ENCODE measurements around the gene KRTAP5-2.

KRTAP5-2 gene

DNA sequence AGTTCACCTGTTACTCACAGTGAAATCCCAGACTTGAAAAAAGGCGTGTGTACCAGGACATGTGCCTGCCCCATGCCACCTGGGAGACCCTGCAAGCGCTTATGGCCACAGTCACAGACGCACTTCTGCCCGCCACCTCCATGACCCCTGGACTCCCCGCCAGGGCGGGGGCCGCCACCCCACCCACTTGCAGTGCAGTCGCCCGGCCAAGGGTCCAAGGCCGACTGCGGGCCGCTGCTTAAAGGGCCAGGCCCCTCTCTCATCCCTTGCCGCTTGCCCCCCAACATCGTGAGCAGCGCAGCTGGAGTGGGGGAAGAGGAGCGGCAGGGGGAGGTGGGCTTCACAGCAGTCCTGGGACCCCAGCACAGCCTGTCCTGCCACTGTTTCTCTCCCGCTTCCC, 36.8 kb downstream of the KRTAP5-2 start:
- H3K9me3 ChIP-seq (ENCODE audit: control insufficient read depth, low read length), result no peaks in the 10 kb centered on the region
- peaks cover 16% of the 10 kb centered on the region for H3K4me1 ChIP-seq (ENCODE audit: control insufficient read depth, insufficient read depth, low read length, poor library complexity, severe bottlenecking)
- H3K27ac ChIP-seq (ENCODE audit: low read depth, low read length, severe bottlenecking), result no peak overlapping the region
- WGBS, 2 experiments (ENCODE audit: insufficient coverage in 2 of 2), result 94 to 98% methylated on average over 10 to 11 of the region's 17 CpGs
- H3K36me3 ChIP-seq (ENCODE audit: control insufficient read depth, insufficient read depth, low read length), result peaks cover 46% of the 10 kb centered on the region
- H3K4me3 ChIP-seq (ENCODE audit: extremely low read depth, insufficient read depth, low read length, poor library complexity, severe bottlenecking), result no peak overlapping the region

- Histone ChIP-seq H3K4me1 (ENCODE audit: control insufficient read depth, insufficient read depth, low read length, poor library complexity, severe bottlenecking) (peaks cover 16% of the 10 kb centered on the region), H3K27ac (ENCODE audit: low read depth, low read length, severe bottlenecking) (no peak overlapping the region), H3K36me3 (ENCODE audit: control insufficient read depth, insufficient read depth, low read length) (peaks cover 46% of the 10 kb centered on the region), H3K4me3 (ENCODE audit: extremely low read depth, insufficient read depth, low read length, poor library complexity, severe bottlenecking) (no peak overlapping the region), H3K9me3 (ENCODE audit: control insufficient read depth, low read length) (no peaks in the 10 kb centered on the region)
- WGBS, 2 experiments (ENCODE audit: insufficient coverage in 2 of 2), result 92 to 93% methylated on average over 5 of the region's 8 CpGs
Observed at GRCh38 chr11:1560649-1561251, 37.3 kb downstream of the KRTAP5-2 start.

DNA sequence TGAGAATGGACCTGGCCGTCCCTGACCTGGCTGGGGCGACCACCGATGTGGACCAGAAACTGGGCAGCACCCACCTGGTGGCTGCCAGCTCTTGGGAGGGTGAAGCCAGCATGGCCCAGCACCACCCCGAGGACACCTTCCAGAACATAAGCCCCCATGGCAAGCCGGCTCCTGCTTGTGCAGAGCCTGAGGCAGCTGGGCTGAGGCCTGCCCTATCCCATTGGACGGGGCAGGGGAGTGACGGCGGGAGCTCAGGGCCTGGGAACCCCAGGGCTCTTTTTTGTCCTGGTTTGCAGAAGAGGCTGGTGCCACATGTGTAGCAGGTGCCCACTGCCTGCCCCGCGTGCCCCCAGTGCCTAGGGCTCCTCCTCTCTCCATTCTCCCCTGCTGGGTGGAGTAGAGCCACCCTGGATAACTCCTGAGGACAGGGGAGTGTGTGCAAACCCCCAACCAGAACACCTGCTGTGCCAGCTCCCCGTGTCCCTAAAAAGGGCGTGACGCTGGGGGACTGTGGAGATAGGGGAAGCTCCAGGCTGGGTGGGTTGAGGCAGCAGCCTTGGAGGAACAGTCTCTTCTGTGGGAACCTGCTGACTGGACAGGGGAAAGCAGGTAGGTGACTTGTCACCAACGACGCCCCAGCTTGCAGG, 38.0 kb downstream of the KRTAP5-2 start:
- H3K4me1 ChIP-seq (ENCODE audit: control insufficient read depth, insufficient read depth, low read length, poor library complexity, severe bottlenecking), result peaks cover 16% of the 10 kb centered on the region
- no peak overlapping the region for H3K27ac ChIP-seq (ENCODE audit: low read depth, low read length, severe bottlenecking)
- H3K4me3 ChIP-seq (ENCODE audit: extremely low read depth, insufficient read depth, low read length, poor library complexity, severe bottlenecking), result no peak overlapping the region
- peaks cover 46% of the 10 kb centered on the region for H3K36me3 ChIP-seq (ENCODE audit: control insufficient read depth, insufficient read depth, low read length)
- 83 to 89% methylated on average over 15 of the region's 15 CpGs for WGBS, 2 experiments (ENCODE audit: insufficient coverage in 2 of 2)
- H3K9me3 ChIP-seq (ENCODE audit: control insufficient read depth, low read length), result no peaks in the 10 kb centered on the region

DNA sequence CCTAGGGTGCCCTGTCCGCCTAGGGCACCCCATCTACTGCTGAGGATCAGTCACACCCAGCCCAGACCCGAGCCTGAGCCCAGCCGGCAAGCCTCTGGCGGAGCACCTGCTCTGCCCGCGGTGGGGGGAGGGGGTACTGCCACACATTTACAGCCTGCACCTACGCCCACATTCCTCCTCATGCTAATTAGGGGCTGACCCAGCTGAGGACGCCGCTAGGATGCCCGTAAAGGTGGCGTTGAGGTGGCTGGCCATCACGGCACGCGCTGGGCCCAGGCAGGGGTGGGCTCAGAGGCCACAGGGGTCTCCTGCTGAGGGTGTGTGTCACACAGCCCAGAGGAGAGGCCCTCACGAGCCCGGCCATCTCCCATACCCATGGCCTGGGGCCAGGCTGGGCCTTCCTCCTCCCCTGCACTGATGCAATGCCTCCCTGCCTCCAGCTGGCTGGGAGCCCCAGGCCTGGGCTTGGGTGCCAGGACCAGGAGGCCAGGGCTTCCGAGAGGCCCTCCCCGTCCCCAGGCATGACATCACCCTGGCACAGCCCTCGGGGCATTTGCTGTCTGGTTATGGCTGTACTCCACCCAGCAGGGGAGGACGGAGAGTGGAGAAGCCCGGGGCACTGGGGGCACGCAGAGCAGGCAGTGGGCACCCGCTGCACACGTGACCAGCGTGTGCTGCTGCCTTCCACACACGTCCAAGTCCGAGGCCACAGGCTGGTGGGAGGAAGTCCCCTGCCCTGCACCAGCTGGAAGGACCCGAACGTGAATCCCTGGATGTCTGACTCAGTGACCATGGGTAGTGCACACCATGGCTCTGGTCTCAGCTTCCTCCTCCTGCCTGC, 38.8 kb downstream of the KRTAP5-2 start:
- WGBS, 2 experiments (ENCODE audit: insufficient coverage in 2 of 2), result 65 to 68% methylated on average over 27 to 29 of the region's 29 CpGs
- H3K4me3 ChIP-seq (ENCODE audit: extremely low read depth, insufficient read depth, low read length, poor library complexity, severe bottlenecking), result no peak overlapping the region
- H3K9me3 ChIP-seq (ENCODE audit: control insufficient read depth, low read length), result no peaks in the 10 kb centered on the region
- peaks cover 46% of the 10 kb centered on the region for H3K36me3 ChIP-seq (ENCODE audit: control insufficient read depth, insufficient read depth, low read length)
- H3K27ac ChIP-seq (ENCODE audit: low read depth, low read length, severe bottlenecking), result no peak overlapping the region
- H3K4me1 ChIP-seq (ENCODE audit: control insufficient read depth, insufficient read depth, low read length, poor library complexity, severe bottlenecking), result peaks cover 11% of the 10 kb centered on the region

DNA sequence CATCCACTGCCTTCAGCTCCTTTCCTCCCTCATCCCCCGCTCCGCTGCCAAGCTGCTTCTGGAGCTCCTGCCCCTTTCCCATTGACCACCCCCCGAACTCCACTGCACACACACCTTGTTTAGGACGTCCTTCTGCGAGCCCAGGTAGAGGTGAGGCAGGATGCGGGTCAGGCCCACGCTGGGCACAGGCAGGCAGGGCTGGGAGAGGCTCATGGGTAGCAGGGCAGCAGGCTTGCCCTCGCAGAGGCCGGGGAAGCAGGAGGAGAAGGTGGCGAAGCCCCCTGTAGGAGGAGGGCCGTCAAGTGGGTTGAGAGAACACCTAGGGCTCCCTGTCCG, 39.4 kb downstream of the KRTAP5-2 start:
- H3K9me3 ChIP-seq (ENCODE audit: control insufficient read depth, low read length), result no peaks in the 10 kb centered on the region
- peaks cover 6% of the 10 kb centered on the region for H3K4me1 ChIP-seq (ENCODE audit: control insufficient read depth, insufficient read depth, low read length, poor library complexity, severe bottlenecking)
- H3K27ac ChIP-seq (ENCODE audit: low read depth, low read length, severe bottlenecking), result no peak overlapping the region
- H3K4me3 ChIP-seq (ENCODE audit: extremely low read depth, insufficient read depth, low read length, poor library complexity, severe bottlenecking), result no peak overlapping the region
- H3K36me3 ChIP-seq (ENCODE audit: control insufficient read depth, insufficient read depth, low read length), result peaks cover 45% of the 10 kb centered on the region
- WGBS, 2 experiments (ENCODE audit: insufficient coverage in 2 of 2), result 68 to 85% methylated on average over 9 to 11 of the region's 12 CpGs

- Histone ChIP-seq H3K9me3 (ENCODE audit: control insufficient read depth, low read length) (no peaks in the 10 kb centered on the region), H3K36me3 (ENCODE audit: control insufficient read depth, insufficient read depth, low read length) (peaks cover 39% of the 10 kb centered on the region), H3K4me3 (ENCODE audit: extremely low read depth, insufficient read depth, low read length, poor library complexity, severe bottlenecking) (no peak overlapping the region), H3K4me1 (ENCODE audit: control insufficient read depth, insufficient read depth, low read length, poor library complexity, severe bottlenecking) (peaks cover 6% of the 10 kb centered on the region), H3K27ac (ENCODE audit: low read depth, low read length, severe bottlenecking) (no peak overlapping the region)
- WGBS, 2 experiments (ENCODE audit: insufficient coverage in 2 of 2), result 71 to 80% methylated on average over 19 to 23 of the region's 29 CpGs
Observed at GRCh38 chr11:1557904-1558774, 40.0 kb downstream of the KRTAP5-2 start.

DNA sequence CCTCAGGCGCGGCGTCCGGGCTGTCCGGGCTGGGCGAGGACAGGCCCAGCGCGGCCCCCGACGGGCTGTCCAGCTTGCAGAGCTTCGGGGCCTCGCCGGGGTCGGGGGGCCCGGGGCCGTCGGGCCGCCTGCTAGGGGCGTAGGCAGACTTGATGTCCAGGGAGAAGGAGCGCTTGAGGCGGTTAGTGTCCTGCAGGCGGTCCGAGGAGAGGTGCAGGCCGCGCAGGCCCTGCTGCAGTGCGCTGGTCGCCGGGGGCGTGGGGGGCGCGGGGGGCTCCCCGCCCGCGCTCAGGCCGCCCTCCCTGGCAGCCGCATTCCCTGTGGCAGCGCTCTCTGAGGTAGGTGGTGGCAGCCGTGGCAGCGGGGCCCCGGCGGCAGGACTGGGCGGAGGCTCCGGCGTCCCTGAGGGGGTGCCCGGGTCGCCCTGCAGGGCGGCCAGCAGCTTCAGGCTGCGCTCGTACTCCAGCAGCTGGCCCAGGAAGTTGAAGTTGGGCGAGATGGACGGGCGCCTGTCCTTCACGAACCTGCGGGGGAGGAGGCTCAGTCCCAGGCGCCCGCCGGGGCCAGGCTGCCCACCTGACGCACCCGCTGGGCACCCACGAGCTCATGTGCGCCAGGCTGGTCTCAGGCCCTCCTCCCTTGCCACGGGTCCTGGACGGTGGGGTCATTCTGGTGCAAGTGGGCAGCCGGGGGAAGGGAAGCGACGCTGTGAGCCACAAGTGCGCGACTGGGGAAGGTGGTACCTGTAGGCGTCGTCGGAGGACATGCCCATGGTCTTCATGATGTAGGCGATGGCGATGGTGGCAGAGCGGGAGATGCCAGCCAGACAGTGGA, 40.8 kb downstream of the KRTAP5-2 start:
- Histone ChIP-seq H3K4me1 (ENCODE audit: control insufficient read depth, insufficient read depth, low read length, poor library complexity, severe bottlenecking) (peaks cover 6% of the 10 kb centered on the region), H3K4me3 (ENCODE audit: extremely low read depth, insufficient read depth, low read length, poor library complexity, severe bottlenecking) (no peak overlapping the region), H3K9me3 (ENCODE audit: control insufficient read depth, low read length) (no peaks in the 10 kb centered on the region), H3K36me3 (ENCODE audit: control insufficient read depth, insufficient read depth, low read length) (peaks cover 31% of the 10 kb centered on the region), H3K27ac (ENCODE audit: low read depth, low read length, severe bottlenecking) (no peak overlapping the region)
- WGBS, 2 experiments (ENCODE audit: insufficient coverage in 2 of 2), result 88 to 89% methylated on average over 68 to 72 of the region's 74 CpGs

- WGBS, 2 experiments (ENCODE audit: insufficient coverage in 2 of 2), result 51 to 71% methylated on average over 20 to 48 of the region's 63 CpGs
- Histone ChIP-seq H3K4me1 (ENCODE audit: control insufficient read depth, insufficient read depth, low read length, poor library complexity, severe bottlenecking) (peaks cover 6% of the 10 kb centered on the region), H3K27ac (ENCODE audit: low read depth, low read length, severe bottlenecking) (no peak overlapping the region), H3K36me3 (ENCODE audit: control insufficient read depth, insufficient read depth, low read length) (peaks cover 22% of the 10 kb centered on the region), H3K4me3 (ENCODE audit: extremely low read depth, insufficient read depth, low read length, poor library complexity, severe bottlenecking) (no peak overlapping the region), H3K9me3 (ENCODE audit: control insufficient read depth, low read length) (no peaks in the 10 kb centered on the region)
Observed at GRCh38 chr11:1556278-1556902, 41.7 kb downstream of the KRTAP5-2 start.

GRCh38 chr11:1555713-1556153, 42.4 kb downstream of the KRTAP5-2 start:
- Histone ChIP-seq H3K27ac (ENCODE audit: low read depth, low read length, severe bottlenecking) (no peak overlapping the region), H3K4me3 (ENCODE audit: extremely low read depth, insufficient read depth, low read length, poor library complexity, severe bottlenecking) (no peak overlapping the region), H3K9me3 (ENCODE audit: control insufficient read depth, low read length) (no peaks in the 10 kb centered on the region), H3K36me3 (ENCODE audit: control insufficient read depth, insufficient read depth, low read length) (peaks cover 16% of the 10 kb centered on the region), H3K4me1 (ENCODE audit: control insufficient read depth, insufficient read depth, low read length, poor library complexity, severe bottlenecking) (peaks cover 6% of the 10 kb centered on the region)
- 66 to 74% methylated on average over 3 to 6 of the region's 9 CpGs for WGBS, 2 experiments (ENCODE audit: insufficient coverage in 2 of 2)

Measured in mesodermal cell (in vitro differentiated cells).